Measurements from ENCODE around the gene ARHGAP1. TPM values are rescaled to one million over a fixed set of nuclear protein-coding genes. Genes with fewer than 3 reads are reported as not detected.

ARHGAP1 gene
- total and polyA plus RNA-seq, 2 donors (not counting 3 experiments of a cell fraction or from before 2014, with no cell fraction given): 30.9 to 58.2 TPM

DNA sequence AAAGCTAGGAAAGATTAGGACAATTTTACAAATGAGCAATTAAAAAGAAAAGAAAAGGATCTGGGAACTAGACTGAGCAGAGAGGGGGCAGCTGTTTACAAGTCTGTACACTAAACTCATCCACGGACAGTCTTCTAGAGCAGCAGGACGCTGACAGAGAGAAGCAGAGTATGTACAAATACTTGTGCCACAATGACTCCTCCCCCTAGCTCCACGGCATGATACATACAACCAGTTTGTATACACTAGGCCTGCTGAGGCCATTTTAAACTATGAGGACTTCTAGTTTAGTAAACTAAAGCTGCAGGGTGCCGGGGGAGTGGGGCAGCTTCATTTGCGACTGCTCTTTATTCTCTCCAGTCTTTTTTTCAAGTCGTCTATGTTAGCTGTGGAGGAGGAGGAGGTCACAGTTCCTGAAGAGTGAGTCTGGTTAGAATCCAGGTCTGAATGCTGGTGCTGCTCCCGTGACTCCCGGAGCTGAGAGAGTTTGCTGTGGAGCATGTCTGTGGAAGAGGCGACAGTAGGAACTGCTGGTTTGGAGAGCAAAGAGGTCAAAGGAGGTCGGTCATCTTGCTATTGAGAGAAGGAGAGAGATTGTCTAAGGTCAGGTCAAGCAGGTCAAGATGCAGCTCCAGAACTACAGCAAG is 43.4 kb upstream of the ARHGAP1 start:
- peaks cover 38 to 39% of the 10 kb centered on the region in 2 experiments for H3K36me3 ChIP-seq (ENCODE audit: control insufficient read depth in 2 of 2, extremely low read depth in 1 of 2, insufficient read depth in 2 of 2, low read length in 2 of 2)
- dilution Hi-C loops (cut with MboI; ENCODE audit: extremely low pct_ligation_motif_present, low sequenced_read_pairs): no loop called here

More for the DNA sequence above, 43.4 kb upstream of the ARHGAP1 start:
- Histone ChIP-seq H3K4me2 (ENCODE audit: insufficient read depth, low read length) (no peak overlapping the region), H3K9me1 (replicated peaks; ENCODE audit: control insufficient read depth, extremely low read depth, insufficient read depth, low read length) (no peaks in the 10 kb centered on the region), H3K27ac (ENCODE audit: insufficient read depth, low read depth, low read length) (no peak overlapping the region), H3K4me1 (ENCODE audit: control insufficient read depth, extremely low read depth, insufficient read depth, low read length) (no peaks in the 10 kb centered on the region), H3K9me3 (replicated peaks; ENCODE audit: control insufficient read depth, insufficient read depth, low read length) (no peaks in the 10 kb centered on the region), H4K20me1 (replicated peaks; ENCODE audit: control insufficient read depth, extremely low read depth, insufficient read depth, low read length) (no peaks in the 10 kb centered on the region), H3K79me2 (ENCODE audit: control insufficient read depth, insufficient read depth, low read length) (no peaks in the 10 kb centered on the region), H3K9ac (replicated peaks; ENCODE audit: extremely low read depth, insufficient read depth, low read length) (no peak overlapping the region), H2AFZ (ENCODE audit: low read depth, low read length) (no peak overlapping the region), H3K27me3 (ENCODE audit: control insufficient read depth in 2 of 2, insufficient read depth in 2 of 2, low read length in 2 of 2) (no peaks in the 10 kb centered on the region), H3K4me3 (replicated peaks in 1 of 3; ENCODE audit: insufficient read depth in 1 of 3, low read depth in 1 of 3, low read length in 3 of 3) (no peak overlapping the region)
- no peak for DNase-seq (ENCODE audit: low read depth, low spot score)
- TSS peak; percentile 80 for BruUV-seq (replicated peaks)
- FAIRE-seq: no peak
- intact Hi-C loops (cut with micrococcal nuclease): no loop called here
- ChIA-PET CTCF (interaction anchor here (0.9 to 1.1 kb wide), 2 partner anchors 9 to 27 kb away, joined by 3 read pairs; no protein-coding TSS in a partner anchor), POLR2A (no interaction called here)
- no peak for TF ChIP-seq MYC (IDR thresholded peaks at IDR 0.05; ENCODE audit: low read depth, low read length)
- TF ChIP-seq EZH2 (IDR thresholded peaks at IDR 0.05; ENCODE audit: borderline replicate concordance, low read depth, low read length, severe bottlenecking): no peak
- no peak for TF ChIP-seq GATA2 (IDR thresholded peaks at IDR 0.05; ENCODE audit: insufficient read depth, insufficient read length, low read depth, low read length)
- TF ChIP-seq POLR2A (IDR thresholded peaks at IDR 0.05; ENCODE audit: low read depth, low read length): no peak
- TF ChIP-seq JUN (IDR thresholded peaks at IDR 0.05; ENCODE audit: borderline replicate concordance, insufficient read depth, insufficient read length, low read depth): no peak
- no peak for TF ChIP-seq FOS (IDR thresholded peaks at IDR 0.05; ENCODE audit: borderline replicate concordance, insufficient read depth, low read length)
- TF ChIP-seq POLR2AphosphoS5 (IDR thresholded peaks at IDR 0.05; ENCODE audit: insufficient read depth, low read depth, low read length): no peak
- TF ChIP-seq, protein P1, sequence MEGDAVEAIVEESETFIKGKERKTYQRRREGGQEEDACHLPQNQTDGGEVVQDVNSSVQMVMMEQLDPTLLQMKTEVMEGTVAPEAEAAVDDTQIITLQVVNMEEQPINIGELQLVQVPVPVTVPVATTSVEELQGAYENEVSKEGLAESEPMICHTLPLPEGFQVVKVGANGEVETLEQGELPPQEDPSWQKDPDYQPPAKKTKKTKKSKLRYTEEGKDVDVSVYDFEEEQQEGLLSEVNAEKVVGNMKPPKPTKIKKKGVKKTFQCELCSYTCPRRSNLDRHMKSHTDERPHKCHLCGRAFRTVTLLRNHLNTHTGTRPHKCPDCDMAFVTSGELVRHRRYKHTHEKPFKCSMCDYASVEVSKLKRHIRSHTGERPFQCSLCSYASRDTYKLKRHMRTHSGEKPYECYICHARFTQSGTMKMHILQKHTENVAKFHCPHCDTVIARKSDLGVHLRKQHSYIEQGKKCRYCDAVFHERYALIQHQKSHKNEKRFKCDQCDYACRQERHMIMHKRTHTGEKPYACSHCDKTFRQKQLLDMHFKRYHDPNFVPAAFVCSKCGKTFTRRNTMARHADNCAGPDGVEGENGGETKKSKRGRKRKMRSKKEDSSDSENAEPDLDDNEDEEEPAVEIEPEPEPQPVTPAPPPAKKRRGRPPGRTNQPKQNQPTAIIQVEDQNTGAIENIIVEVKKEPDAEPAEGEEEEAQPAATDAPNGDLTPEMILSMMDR (IDR thresholded peaks at IDR 0.05; ENCODE audit: extremely low read depth in 1 of 2, insufficient read depth in 1 of 2, low read depth in 1 of 2, low read length in 2 of 2): no peak
- TF ChIP-seq, protein P2, sequence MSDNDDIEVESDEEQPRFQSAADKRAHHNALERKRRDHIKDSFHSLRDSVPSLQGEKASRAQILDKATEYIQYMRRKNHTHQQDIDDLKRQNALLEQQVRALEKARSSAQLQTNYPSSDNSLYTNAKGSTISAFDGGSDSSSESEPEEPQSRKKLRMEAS (IDR thresholded peaks at IDR 0.05; ENCODE audit: insufficient read depth, insufficient read length): no peak
